Tibial nerve (tissue), 4 donors: Measurements from ENCODE around the gene HIVEP2. TPM values are rescaled to one million over a fixed set of nuclear protein-coding genes. Genes with fewer than 3 reads are reported as not detected.

Experiments
- DNase-seq, 2 donors: peaks; one replicate each; pipeline ENCODE4 v3.0.0-alpha.2; 2019; ENCODE audit warnings: low spot score in 2 of 2
- H3K27ac ChIP-seq, 4 donors: fragments of 200-600 bp; sonication (generic) in 3 of 4; one replicate each; pipeline ENCODE4 v1.5.1; 2017 to 2019; ENCODE audit warnings: mild to moderate bottlenecking in 1 of 4
- H3K27me3 ChIP-seq, 2 donors: fragments of 200-600 bp; sonication (generic) in 1 of 2; one replicate each; pipeline versions ENCODE4 v1.5.1 to v1.6.0; 2017 to 2019
- H3K36me3 ChIP-seq, 3 donors: fragments of 200-600 bp; sonication (generic); one replicate each; pipeline ENCODE4 v1.5.1; 2018 to 2019
- H3K4me1 ChIP-seq, 4 donors: fragments of 200-600 bp; sonication (generic) in 3 of 4; one replicate each; pipeline ENCODE4 v1.5.1; 2017 to 2019
- H3K4me3 ChIP-seq, 4 donors: fragments of 200-600 bp; sonication (generic) in 3 of 4; one replicate each; pipeline ENCODE4 v1.5.1; 2017 to 2019; ENCODE audit warnings: mild to moderate bottlenecking in 1 of 4, moderate library complexity in 1 of 4
- H3K9me3 ChIP-seq, 4 donors: fragments of 200-600 bp; sonication (generic) in 3 of 4; one replicate each; pipeline ENCODE4 v1.5.1; 2017 to 2019
- EP300 ChIP-seq, 2 donors: sonication (generic); formaldehyde crosslinking; IDR thresholded peaks; one replicate each; pipeline ENCODE4 v1.6.1; 2017; ENCODE audit warnings: antibody characterized with exemption in 2 of 2, mild to moderate bottlenecking in 1 of 2
- POLR2A ChIP-seq, 2 donors: fragments of 450-650 bp; IDR thresholded peaks; one replicate each; pipeline ENCODE4 v1.6.1; 2017; ENCODE audit warnings: antibody characterized with exemption in 2 of 2, mild to moderate bottlenecking in 2 of 2, moderate library complexity in 2 of 2
- WGBS, 2 donors: methylation state at CpG; one replicate each; pipeline ENCODE4 v1.1.5; 2018; 5-methylcytosine and 5-hydroxymethylcytosine counted together
- total RNA-seq, 4 donors: library from RNA; depleted of rRNA; stranded (reverse); fragments of >200 nt; gene quantifications; one replicate each; pipeline ENCODE4 v1.1.0, GENCODE V29; 2016
- TF ChIP-seq, protein P1 (sequence below), 5 experiments: fragments of 200-600 bp in 3 of 5; fragments of 450-650 bp in 2 of 5; sonication (generic) in 3 of 5; IDR thresholded peaks; one replicate each; pipeline ENCODE4 v1.5.1; 2016 to 2019; ENCODE audit warnings: antibody characterized with exemption in 5 of 5, mild to moderate bottlenecking in 3 of 5, moderate library complexity in 2 of 5

HIVEP2 gene
- total RNA-seq, 4 donors from 2014 or later = 15.9 to 24.0 (median 19.9) TPM

DNA sequence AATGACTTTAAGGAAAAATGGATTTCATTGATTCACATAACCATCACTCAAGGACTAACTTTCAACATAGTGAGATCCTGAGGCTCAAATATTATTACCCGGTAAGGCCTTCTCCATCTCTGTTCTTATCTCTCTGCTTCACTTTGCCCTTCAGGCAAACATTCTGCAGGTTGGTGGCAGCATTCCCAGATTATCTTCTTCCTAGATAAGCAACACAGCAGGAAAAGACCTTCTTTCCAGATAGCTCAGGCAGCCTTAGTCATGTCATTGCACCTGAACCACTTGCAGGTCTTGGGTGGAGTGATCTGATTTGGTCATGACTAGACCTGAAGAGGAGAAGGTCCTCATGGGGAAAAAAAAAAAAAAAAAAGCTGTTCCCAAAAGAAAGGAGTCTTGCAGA is 5.3 kb upstream of the HIVEP2 start:
- no peaks in the 10 kb centered on the region for H3K36me3 ChIP-seq
- DNase-seq = no peak
- no peak overlapping the region for H3K27ac ChIP-seq
- 84 to 95% methylated on average over 1 of the region's 1 CpG for WGBS, 2 donors
- H3K27me3 ChIP-seq = no peaks in the 10 kb centered on the region
- no peaks in the 10 kb centered on the region for H3K9me3 ChIP-seq
- TF ChIP-seq EP300 (IDR thresholded peaks at IDR 0.05) (no peak), POLR2A (IDR thresholded peaks at IDR 0.05) (no peak)
- TF ChIP-seq, protein P1, sequence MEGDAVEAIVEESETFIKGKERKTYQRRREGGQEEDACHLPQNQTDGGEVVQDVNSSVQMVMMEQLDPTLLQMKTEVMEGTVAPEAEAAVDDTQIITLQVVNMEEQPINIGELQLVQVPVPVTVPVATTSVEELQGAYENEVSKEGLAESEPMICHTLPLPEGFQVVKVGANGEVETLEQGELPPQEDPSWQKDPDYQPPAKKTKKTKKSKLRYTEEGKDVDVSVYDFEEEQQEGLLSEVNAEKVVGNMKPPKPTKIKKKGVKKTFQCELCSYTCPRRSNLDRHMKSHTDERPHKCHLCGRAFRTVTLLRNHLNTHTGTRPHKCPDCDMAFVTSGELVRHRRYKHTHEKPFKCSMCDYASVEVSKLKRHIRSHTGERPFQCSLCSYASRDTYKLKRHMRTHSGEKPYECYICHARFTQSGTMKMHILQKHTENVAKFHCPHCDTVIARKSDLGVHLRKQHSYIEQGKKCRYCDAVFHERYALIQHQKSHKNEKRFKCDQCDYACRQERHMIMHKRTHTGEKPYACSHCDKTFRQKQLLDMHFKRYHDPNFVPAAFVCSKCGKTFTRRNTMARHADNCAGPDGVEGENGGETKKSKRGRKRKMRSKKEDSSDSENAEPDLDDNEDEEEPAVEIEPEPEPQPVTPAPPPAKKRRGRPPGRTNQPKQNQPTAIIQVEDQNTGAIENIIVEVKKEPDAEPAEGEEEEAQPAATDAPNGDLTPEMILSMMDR (IDR thresholded peaks at IDR 0.05) = no peak
- H3K4me1 ChIP-seq = no peaks in the 10 kb centered on the region
- no peak overlapping the region for H3K4me3 ChIP-seq

DNA sequence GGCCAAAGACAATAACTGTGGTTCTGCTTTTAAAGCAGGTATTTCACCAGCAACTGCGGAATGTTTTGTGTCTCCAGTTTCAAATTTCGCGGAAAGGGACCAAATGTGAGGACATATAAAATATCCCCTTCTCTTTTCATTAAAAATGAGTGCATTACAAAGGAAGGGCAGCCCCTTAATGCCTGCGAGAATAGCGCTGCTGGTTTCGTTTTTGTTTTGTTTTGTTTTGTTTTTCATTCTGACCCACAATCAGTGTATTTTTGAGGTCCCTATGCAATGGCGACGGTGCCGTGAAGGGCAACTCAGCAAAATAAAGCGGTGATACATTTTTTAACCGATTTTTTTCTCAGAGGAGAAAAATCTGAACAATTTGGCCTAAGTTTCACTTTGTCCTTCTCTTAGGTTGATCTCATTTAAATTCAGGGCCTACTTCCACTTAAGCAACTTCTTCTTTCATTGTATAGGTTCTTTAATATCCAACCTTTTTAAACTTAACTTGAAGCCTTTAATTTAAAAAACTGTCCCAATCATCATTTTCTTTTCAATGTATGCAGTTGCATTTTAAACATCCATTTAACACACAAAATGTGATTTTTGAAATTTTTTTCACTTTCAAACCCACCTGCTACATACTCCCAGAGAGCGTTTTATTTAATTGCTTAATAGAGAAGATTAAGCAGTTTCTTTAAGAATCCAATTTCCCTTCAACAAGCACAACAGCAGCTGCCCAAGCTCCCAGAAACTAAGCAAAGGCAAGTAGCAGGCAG is 2.9 kb upstream of the HIVEP2 start:
- Histone ChIP-seq H3K4me3 (peak overlapping the region; percentile 63 to 94 (median 90)), H3K4me1 (peaks cover 0 to 13% (median 9%) of the 10 kb centered on the region in 4 donors), H3K9me3 (no peaks in the 10 kb centered on the region), H3K27ac (peak overlapping the region; percentile 94 to 99 (median 97)), H3K27me3 (no peaks in the 10 kb centered on the region), H3K36me3 (no peaks in the 10 kb centered on the region)
- TF ChIP-seq EP300 (IDR thresholded peaks at IDR 0.05) = no peak
- TF ChIP-seq, protein P1 (IDR thresholded peaks at IDR 0.05) = no peak
- TF ChIP-seq POLR2A (IDR thresholded peaks at IDR 0.05) = no peak
- DNase-seq = no peak
- WGBS, 2 donors = 8% methylated on average over 12 of the region's 12 CpGs

DNA sequence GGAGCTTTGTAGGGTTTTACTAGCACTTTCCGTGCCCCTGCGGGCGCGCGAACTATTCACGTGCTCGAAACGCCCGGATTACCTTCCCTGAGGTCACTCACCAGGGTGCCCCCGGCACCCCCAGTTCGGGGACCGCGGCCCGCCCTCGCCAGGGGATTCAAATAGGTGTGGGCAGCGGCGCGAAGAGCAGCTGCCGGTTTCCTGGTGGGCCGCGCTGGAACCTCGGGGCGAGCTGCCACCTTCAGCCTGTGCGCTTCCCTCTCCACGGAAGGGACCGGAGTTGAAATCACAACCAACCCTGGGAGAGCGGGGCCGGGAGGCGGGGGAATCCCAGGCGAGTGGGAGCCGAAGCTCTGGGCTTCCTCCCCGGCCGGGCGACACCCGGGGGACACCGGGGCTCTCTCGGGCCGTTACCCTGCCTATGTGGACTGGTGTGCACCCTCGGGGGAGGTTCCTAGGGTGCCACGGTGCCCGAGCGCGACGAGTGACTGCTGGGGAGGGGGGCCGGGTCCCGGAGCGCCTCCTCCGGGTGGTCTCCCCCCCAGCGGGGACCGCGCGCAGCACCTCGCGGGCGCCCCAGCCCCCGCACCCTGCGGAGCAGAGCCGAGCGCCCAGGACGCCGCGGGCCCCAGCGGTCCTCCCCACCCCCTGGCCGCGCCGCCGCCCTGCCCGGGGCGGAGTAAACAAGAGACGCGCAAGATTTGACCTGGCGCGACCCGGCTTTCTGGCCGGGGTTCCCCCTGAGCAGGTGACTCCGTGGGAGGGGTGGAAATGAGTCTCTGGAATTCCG is 2.1 kb upstream of the HIVEP2 start:
- peak overlapping the region; percentile 63 to 94 (median 90) for H3K4me3 ChIP-seq
- peaks cover 0 to 20% (median 10%) of the 10 kb centered on the region in 4 donors for H3K4me1 ChIP-seq
- H3K27ac ChIP-seq = peak overlapping the region; percentile 94 to 99 (median 97)
- no peaks in the 10 kb centered on the region for H3K9me3 ChIP-seq
- no peaks in the 10 kb centered on the region for H3K27me3 ChIP-seq
- peak; percentile 68 to 70 for DNase-seq
- H3K36me3 ChIP-seq = no peaks in the 10 kb centered on the region
- WGBS, 2 donors = 1 to 3% methylated on average over 13 to 62 of the region's 77 CpGs
- peak; percentile 63 to 86 for TF ChIP-seq EP300 (IDR thresholded peaks at IDR 0.05)
- TF ChIP-seq POLR2A (IDR thresholded peaks at IDR 0.05) = peak; percentile 61 to 82
- TF ChIP-seq, protein P1 (IDR thresholded peaks at IDR 0.05) = peak in 1 of 5 experiments; percentile 24

DNA sequence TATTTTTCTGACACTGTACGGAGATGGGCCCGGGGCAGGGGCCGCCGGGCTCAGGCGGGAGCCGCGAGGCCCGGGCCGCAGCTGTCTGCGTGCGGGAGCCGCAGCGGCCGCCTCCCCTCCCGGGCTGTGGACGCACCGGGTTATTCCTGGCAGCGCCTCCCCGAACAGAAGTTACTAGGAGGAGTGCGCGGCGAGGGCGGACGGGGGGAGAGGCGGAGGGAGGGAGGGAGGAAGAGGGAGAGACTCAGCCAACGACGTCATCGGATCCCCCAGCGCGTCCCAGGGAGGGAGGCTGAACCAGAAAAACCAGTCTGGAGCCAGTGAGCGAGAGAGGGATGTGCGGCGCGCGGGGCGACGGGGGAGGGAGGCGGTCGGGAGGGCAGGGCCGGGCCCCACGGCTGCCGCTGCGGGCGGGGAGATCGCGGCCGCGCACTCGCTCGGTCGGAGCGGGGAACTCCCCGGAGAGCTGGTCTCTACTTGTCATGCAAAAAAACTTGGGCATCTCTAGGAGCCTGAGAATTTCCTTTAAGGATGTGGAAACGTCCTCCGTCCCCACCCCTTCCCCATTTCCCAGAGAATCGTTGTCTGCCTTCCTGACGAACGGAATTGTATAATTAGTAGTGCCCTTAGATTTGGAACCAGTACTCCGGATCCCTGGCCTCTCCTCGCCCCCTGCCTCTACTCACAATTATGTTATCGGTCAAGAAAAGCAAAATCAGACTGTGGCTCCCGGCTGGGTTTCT is 1.4 kb upstream of the HIVEP2 start:
- TF ChIP-seq POLR2A (IDR thresholded peaks at IDR 0.05) (peak; percentile 78 to 86), EP300 (IDR thresholded peaks at IDR 0.05) (peak in 1 of 2 donors; percentile 96)
- TF ChIP-seq, protein P1 (IDR thresholded peaks at IDR 0.05) = peak in 1 of 5 experiments; percentile 0
- peaks cover 0 to 27% (median 10%) of the 10 kb centered on the region in 4 donors for H3K4me1 ChIP-seq
- H3K27ac ChIP-seq = peak overlapping the region; percentile 94 to 99 (median 97)
- no peaks in the 10 kb centered on the region for H3K9me3 ChIP-seq
- peak; percentile 93 to 94 for DNase-seq
- 0 to 1% methylated on average over 48 to 61 of the region's 62 CpGs for WGBS, 2 donors
- H3K4me3 ChIP-seq = peak overlapping the region; percentile 63 to 94 (median 90)
- H3K36me3 ChIP-seq = no peaks in the 10 kb centered on the region
- no peaks in the 10 kb centered on the region for H3K27me3 ChIP-seq
